Trophoblast cell (in vitro differentiated cells and primary cell): ENCODE results near the gene THRB.
A peak's percentile ranks its signal among the peaks of the same experiment; 100 is the strongest.

ENCODE experiments used
- DNase-seq, 2 donors: peaks; one replicate each; pipeline ENCODE4 v3.0.0-alpha.2; 2016
- H2AFZ ChIP-seq: 2 replicates; pipeline ENCODE4 v1.6.1; 2013; ENCODE audit warnings: low read length, moderate library complexity, mild to moderate bottlenecking; ENCODE audit not compliant: insufficient read depth, poor library complexity
- H2AK5ac ChIP-seq: 2 replicates; pipeline ENCODE4 v1.6.1; 2013; ENCODE audit warnings: mild to moderate bottlenecking, low read length
- H2BK120ac ChIP-seq: 2 replicates; pipeline ENCODE4 v1.6.1; 2013; ENCODE audit warnings: low read length, mild to moderate bottlenecking, moderate library complexity; ENCODE audit not compliant: insufficient read depth, poor library complexity
- H2BK12ac ChIP-seq: 2 replicates; pipeline ENCODE4 v1.6.1; 2013; ENCODE audit warnings: mild to moderate bottlenecking, low read length, moderate library complexity
- H2BK5ac ChIP-seq: 2 replicates; pipeline ENCODE4 v1.6.1; 2013; ENCODE audit warnings: low read length, low read depth, moderate library complexity, mild to moderate bottlenecking; ENCODE audit not compliant: poor library complexity
- H3K14ac ChIP-seq: 2 replicates; pipeline ENCODE4 v1.6.1; 2013; ENCODE audit warnings: mild to moderate bottlenecking, low read length
- H3K18ac ChIP-seq: 2 replicates; pipeline ENCODE4 v1.6.1; 2013; ENCODE audit warnings: mild to moderate bottlenecking, low read length
- H3K23ac ChIP-seq: 2 replicates; pipeline ENCODE4 v1.6.1; 2013; ENCODE audit warnings: low read length
- H3K27ac ChIP-seq: 2 replicates; pipeline ENCODE4 v1.5.1; 2013; ENCODE audit warnings: low read depth, mild to moderate bottlenecking, inconsistent platforms, low read length, moderate library complexity
- H3K27me3 ChIP-seq: 2 replicates; pipeline ENCODE4 v1.6.1; 2013; ENCODE audit warnings: inconsistent platforms, mild to moderate bottlenecking, low read length, moderate library complexity; ENCODE audit not compliant: insufficient read depth
- H3K36me3 ChIP-seq, 2 experiments: 1 replicate in 1 of 2; 2 replicates in 1 of 2; pipeline ENCODE4 v1.6.1; 2013; ENCODE audit warnings: low read length in 2 of 2, mild to moderate bottlenecking in 2 of 2, moderate library complexity in 1 of 2; ENCODE audit not compliant: insufficient read depth in 2 of 2, control insufficient read depth in 1 of 2
- H3K4ac ChIP-seq: 2 replicates; pipeline ENCODE4 v1.6.1; 2013; ENCODE audit warnings: low read depth, mild to moderate bottlenecking, low read length, moderate library complexity
- H3K4me1 ChIP-seq, 2 experiments: 1 replicate in 1 of 2; 2 replicates in 1 of 2; pipeline ENCODE4 v1.6.1; 2013; ENCODE audit warnings: low read length in 2 of 2, mild to moderate bottlenecking in 2 of 2, moderate library complexity in 1 of 2; ENCODE audit not compliant: insufficient read depth in 2 of 2, control insufficient read depth in 1 of 2
- H3K4me2 ChIP-seq: 2 replicates; pipeline ENCODE4 v1.6.1; 2013; ENCODE audit warnings: inconsistent platforms, mild to moderate bottlenecking, low read length, moderate library complexity
- H3K4me3 ChIP-seq: 2 replicates; pipeline ENCODE4 v1.5.1; 2013; ENCODE audit warnings: mild to moderate bottlenecking, low read depth, low read length, inconsistent platforms
- H3K79me1 ChIP-seq: one replicate; pipeline ENCODE4 v1.6.1; 2013; ENCODE audit warnings: low read length
- H3K79me2 ChIP-seq: 2 replicates; pipeline ENCODE4 v1.6.1; 2013; ENCODE audit warnings: low read length, mild to moderate bottlenecking; ENCODE audit not compliant: control insufficient read depth, insufficient read depth, poor library complexity
- H3K9ac ChIP-seq: 2 replicates; pipeline ENCODE4 v1.6.1; 2013; ENCODE audit warnings: mild to moderate bottlenecking, low read length
- H3K9me3 ChIP-seq: 2 replicates; pipeline ENCODE4 v1.6.1; 2013; ENCODE audit warnings: low read depth, mild to moderate bottlenecking, control low read depth, inconsistent platforms, low read length; ENCODE audit not compliant: insufficient read depth
- H4K12ac ChIP-seq: 2 replicates; pipeline ENCODE4 v1.6.1; 2013; ENCODE audit warnings: low read depth, mild to moderate bottlenecking, low read length, moderate library complexity
- H4K8ac ChIP-seq: 2 replicates; pipeline ENCODE4 v1.6.1; 2013; ENCODE audit warnings: low read depth, mild to moderate bottlenecking, low read length, moderate library complexity
- H4K91ac ChIP-seq: one replicate; pipeline ENCODE4 v1.6.1; 2013; ENCODE audit warnings: low read depth, mild to moderate bottlenecking, low read length, moderate library complexity
- WGBS: extraction: QIAGEN DNeasy Blood & Tissue Kit; methylation state at CpG from one replicate; pipeline ENCODE4 v1.1.7; 2013; ENCODE audit warnings: missing lambda C conversion rate; ENCODE audit not compliant: insufficient read length, insufficient coverage; ENCODE audit errors: extremely low coverage; 5-methylcytosine and 5-hydroxymethylcytosine counted together

THRB gene

DNA sequence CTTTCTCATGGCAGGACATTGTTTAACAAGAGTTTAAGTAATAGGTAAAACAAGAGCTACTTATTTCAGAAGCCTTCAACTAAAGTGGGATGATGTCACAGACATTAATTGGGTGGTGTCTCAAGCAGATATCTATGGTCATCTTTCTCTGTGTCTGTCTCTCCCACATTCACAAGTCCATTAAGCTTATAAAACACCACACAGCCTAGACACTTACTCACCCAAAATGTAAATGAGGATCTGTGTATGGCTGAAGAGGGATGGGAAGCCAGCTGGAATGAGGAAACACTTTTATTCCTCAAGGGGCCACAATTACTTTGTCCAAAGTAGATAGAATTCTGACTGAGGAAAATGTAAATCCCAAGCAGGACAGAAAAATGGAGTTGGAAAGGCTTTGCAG is 183.8 kb downstream of the THRB start:
- H4K8ac ChIP-seq = no peak overlapping the region
- H4K12ac ChIP-seq = no peak overlapping the region
- H3K4me3 ChIP-seq = no peak overlapping the region
- no peaks in the 10 kb centered on the region for H3K79me2 ChIP-seq
- no peak overlapping the region for H3K23ac ChIP-seq
- peaks cover 2% of the 10 kb centered on the region for H3K79me1 ChIP-seq
- no peak overlapping the region for H2BK5ac ChIP-seq
- H3K18ac ChIP-seq = no peak overlapping the region
- DNase-seq = no peak
- no peak overlapping the region for H3K27ac ChIP-seq
- no peaks in the 10 kb centered on the region for H3K27me3 ChIP-seq
- no peak overlapping the region for H3K4ac ChIP-seq
- H2AK5ac ChIP-seq = no peak overlapping the region
- H3K4me2 ChIP-seq = no peak overlapping the region
- H2BK12ac ChIP-seq = no peak overlapping the region
- no peaks in the 10 kb centered on the region for H3K9me3 ChIP-seq
- H2BK120ac ChIP-seq = no peak overlapping the region
- peaks cover 1 to 7% of the 10 kb centered on the region in 2 experiments for H3K36me3 ChIP-seq
- H3K9ac ChIP-seq = no peak overlapping the region
- no peak overlapping the region for H3K14ac ChIP-seq
- H4K91ac ChIP-seq = no peak overlapping the region
- H2AFZ ChIP-seq = no peak overlapping the region
- no peaks in the 10 kb centered on the region for H3K4me1 ChIP-seq

GRCh38 chr3:24306518-24306917 is 188.1 kb downstream of the THRB start:
- peak in 1 of 2 donors; percentile 32 for DNase-seq
- Histone ChIP-seq H3K18ac (no peak overlapping the region), H3K9ac (no peak overlapping the region), H3K27me3 (no peaks in the 10 kb centered on the region), H2BK120ac (no peak overlapping the region), H3K23ac (no peak overlapping the region), H4K8ac (no peak overlapping the region), H3K14ac (no peak overlapping the region), H3K27ac (no peak overlapping the region), H3K4me2 (no peak overlapping the region), H2BK12ac (no peak overlapping the region), H4K91ac (no peak overlapping the region), H2AFZ (no peak overlapping the region), H4K12ac (no peak overlapping the region), H3K79me2 (no peaks in the 10 kb centered on the region), H2AK5ac (no peak overlapping the region), H3K36me3 (no peaks in the 10 kb centered on the region), H2BK5ac (no peak overlapping the region), H3K4ac (no peak overlapping the region), H3K79me1 (peaks cover 2% of the 10 kb centered on the region), H3K4me3 (no peak overlapping the region), H3K9me3 (no peaks in the 10 kb centered on the region), H3K4me1 (peaks cover 2 to 4% of the 10 kb centered on the region in 2 experiments)
- no CpG with 5 or more reads among the region's 3 CpGs for WGBS

GRCh38 chr3:24305795-24306467 is 188.7 kb downstream of the THRB start:
- H3K9me3 ChIP-seq = no peaks in the 10 kb centered on the region
- no peak overlapping the region for H4K8ac ChIP-seq
- no peak overlapping the region for H3K14ac ChIP-seq
- no peak overlapping the region for H2BK12ac ChIP-seq
- no peaks in the 10 kb centered on the region for H3K27me3 ChIP-seq
- H2BK5ac ChIP-seq = no peak overlapping the region
- no peak for DNase-seq
- no peaks in the 10 kb centered on the region for H3K36me3 ChIP-seq
- H3K4me2 ChIP-seq = no peak overlapping the region
- no peak overlapping the region for H2BK120ac ChIP-seq
- no peak overlapping the region for H2AK5ac ChIP-seq
- no peak overlapping the region for H4K12ac ChIP-seq
- no peak overlapping the region for H3K27ac ChIP-seq
- H4K91ac ChIP-seq = no peak overlapping the region
- no peaks in the 10 kb centered on the region for H3K79me2 ChIP-seq
- peaks cover 3% of the 10 kb centered on the region for H3K79me1 ChIP-seq
- no peak overlapping the region for H2AFZ ChIP-seq
- no peak overlapping the region for H3K18ac ChIP-seq
- H3K4me3 ChIP-seq = no peak overlapping the region
- peaks cover 2 to 4% of the 10 kb centered on the region in 2 experiments for H3K4me1 ChIP-seq
- no peak overlapping the region for H3K9ac ChIP-seq
- H3K4ac ChIP-seq = no peak overlapping the region
- H3K23ac ChIP-seq = no peak overlapping the region
- WGBS = no CpG with 5 or more reads among the region's 4 CpGs

- H3K27me3 ChIP-seq = no peaks in the 10 kb centered on the region
- no peak overlapping the region for H3K4me3 ChIP-seq
- no peak for DNase-seq
- H4K8ac ChIP-seq = peak overlapping the region; percentile 33
- H3K18ac ChIP-seq = no peak overlapping the region
- H3K4me1 ChIP-seq = peaks cover 2 to 6% of the 10 kb centered on the region in 2 experiments
- peaks cover 2% of the 10 kb centered on the region for H3K79me2 ChIP-seq
- no peak overlapping the region for H2BK5ac ChIP-seq
- no peaks in the 10 kb centered on the region for H3K36me3 ChIP-seq
- H4K12ac ChIP-seq = no peak overlapping the region
- no peaks in the 10 kb centered on the region for H3K9me3 ChIP-seq
- H4K91ac ChIP-seq = no peak overlapping the region
- H3K4ac ChIP-seq = no peak overlapping the region
- H3K14ac ChIP-seq = no peak overlapping the region
- peak overlapping the region; percentile 5 for H2BK12ac ChIP-seq
- no peak overlapping the region for H3K4me2 ChIP-seq
- no CpG with 5 or more reads among the region's 7 CpGs for WGBS
- H3K9ac ChIP-seq = no peak overlapping the region
- peak overlapping the region; percentile 23 for H3K27ac ChIP-seq
- H3K79me1 ChIP-seq = peaks cover 5% of the 10 kb centered on the region
- no peak overlapping the region for H2AFZ ChIP-seq
- H2AK5ac ChIP-seq = no peak overlapping the region
- no peak overlapping the region for H2BK120ac ChIP-seq
- no peak overlapping the region for H3K23ac ChIP-seq
Observed at GRCh38 chr3:24303057-24303754, 191.4 kb downstream of the THRB start.
